ENCODE data around the gene LIPE. TPM values are rescaled to one million over a fixed set of nuclear protein-coding genes. Genes with fewer than 3 reads are reported as not detected.
A peak's percentile ranks its signal among the peaks of the same experiment; 100 is the strongest.

The LIPE gene
- total and polyA plus RNA-seq, 7 donors: 5.3 to 27.7 (median 9.3) TPM

GRCh38 chr19:42409477-42409876 lies 17.7 kb downstream of the LIPE start:
- H3K27ac ChIP-seq: no peak overlapping the region
- H3K27me3 ChIP-seq (ENCODE audit: insufficient read depth in 3 of 3, low read length in 2 of 3): peaks cover 0 to 1% (median 0%) of the 10 kb centered on the region in 3 donors
- no peak for TF ChIP-seq CTCF (IDR thresholded peaks at IDR 0.05)
- H3K4me1 ChIP-seq: no peaks in the 10 kb centered on the region
- ATAC-seq (peak in 3 of 4 donors; percentile 18 to 42 (median 26)), DNase-seq (peak in 1 of 2 donors; percentile 54)
- intact Hi-C loops (cut with DNase I): no loop called here
- peaks cover 0 to 8% of the 10 kb centered on the region in 2 donors for H3K36me3 ChIP-seq (ENCODE audit: insufficient read depth in 1 of 2, low read depth in 1 of 2)
- no peak overlapping the region for H3K4me3 ChIP-seq
- 36 to 50% (median 43%) methylated on average over 6 of the region's 6 CpGs for WGBS, 3 donors
- H3K9me3 ChIP-seq: no peaks in the 10 kb centered on the region

GRCh38 chr19:42407816-42408175 lies 19.4 kb downstream of the LIPE start:
- peak in 1 of 2 donors; percentile 15 for DNase-seq
- Histone ChIP-seq H3K4me3 (no peak overlapping the region), H3K4me1 (no peaks in the 10 kb centered on the region), H3K27me3 (ENCODE audit: insufficient read depth in 3 of 3, low read length in 2 of 3) (peaks cover 0 to 1% (median 0%) of the 10 kb centered on the region in 3 donors), H3K27ac (no peak overlapping the region), H3K36me3 (ENCODE audit: insufficient read depth in 1 of 2, low read depth in 1 of 2) (peaks cover 0 to 8% of the 10 kb centered on the region in 2 donors), H3K9me3 (no peaks in the 10 kb centered on the region)
- WGBS, 3 donors: 95 to 97% (median 96%) methylated on average over 10 of the region's 10 CpGs
- ATAC-seq: no peak
- TF ChIP-seq CTCF (IDR thresholded peaks at IDR 0.05): no peak
- intact Hi-C loops (cut with DNase I): no loop called here

- intact Hi-C loops (cut with DNase I): no loop called here
- H3K4me3 ChIP-seq: no peak overlapping the region
- peaks cover 0 to 8% of the 10 kb centered on the region in 2 donors for H3K36me3 ChIP-seq (ENCODE audit: insufficient read depth in 1 of 2, low read depth in 1 of 2)
- H3K27ac ChIP-seq: no peak overlapping the region
- 91 to 92% (median 92%) methylated on average over 26 to 30 of the region's 30 CpGs for WGBS, 3 donors
- no peak for ATAC-seq
- DNase-seq: peak in 1 of 2 donors; percentile 38
- peaks cover 3% of the 10 kb centered on the region for H3K4me1 ChIP-seq
- H3K27me3 ChIP-seq (ENCODE audit: insufficient read depth in 3 of 3, low read length in 2 of 3): peaks cover 0 to 1% (median 0%) of the 10 kb centered on the region in 3 donors
- no peaks in the 10 kb centered on the region for H3K9me3 ChIP-seq
- no peak for TF ChIP-seq CTCF (IDR thresholded peaks at IDR 0.05)
These were observed 19.9 kb downstream of the LIPE start for GRCh38 chr19:42407085-42407815.

GRCh38 chr19:42406111-42406510 lies 21.1 kb downstream of the LIPE start:
- H3K27me3 ChIP-seq (ENCODE audit: insufficient read depth in 3 of 3, low read length in 2 of 3): no peaks in the 10 kb centered on the region
- no peak overlapping the region for H3K27ac ChIP-seq
- H3K9me3 ChIP-seq: no peaks in the 10 kb centered on the region
- H3K4me3 ChIP-seq: no peak overlapping the region
- peaks cover 0 to 8% of the 10 kb centered on the region in 2 donors for H3K36me3 ChIP-seq (ENCODE audit: insufficient read depth in 1 of 2, low read depth in 1 of 2)
- DNase-seq: no peak
- H3K4me1 ChIP-seq: peaks cover 6% of the 10 kb centered on the region
- WGBS, 3 donors: 90 to 94% (median 93%) methylated on average over 11 of the region's 11 CpGs
- no peak for ATAC-seq
- intact Hi-C loops (cut with DNase I): no loop called here
- TF ChIP-seq CTCF (IDR thresholded peaks at IDR 0.05): no peak

Measured in psoas muscle (tissue), 8 donors.